HTR-8/SVneo (cell line): ENCODE results near the gene DISP2.

Source experiments
- DNase-seq: peaks from one replicate; pipeline ENCODE4 v3.0.0; 2011; ENCODE audit warnings: low spot score, mixed read lengths; ENCODE audit not compliant: insufficient read length
- FAIRE-seq: peaks from 2 replicates; lab custom pipeline; 2011; peaks lifted over from hg19 to GRCh38; lab: Jason Lieb, UNC

DISP2 gene

DNA sequence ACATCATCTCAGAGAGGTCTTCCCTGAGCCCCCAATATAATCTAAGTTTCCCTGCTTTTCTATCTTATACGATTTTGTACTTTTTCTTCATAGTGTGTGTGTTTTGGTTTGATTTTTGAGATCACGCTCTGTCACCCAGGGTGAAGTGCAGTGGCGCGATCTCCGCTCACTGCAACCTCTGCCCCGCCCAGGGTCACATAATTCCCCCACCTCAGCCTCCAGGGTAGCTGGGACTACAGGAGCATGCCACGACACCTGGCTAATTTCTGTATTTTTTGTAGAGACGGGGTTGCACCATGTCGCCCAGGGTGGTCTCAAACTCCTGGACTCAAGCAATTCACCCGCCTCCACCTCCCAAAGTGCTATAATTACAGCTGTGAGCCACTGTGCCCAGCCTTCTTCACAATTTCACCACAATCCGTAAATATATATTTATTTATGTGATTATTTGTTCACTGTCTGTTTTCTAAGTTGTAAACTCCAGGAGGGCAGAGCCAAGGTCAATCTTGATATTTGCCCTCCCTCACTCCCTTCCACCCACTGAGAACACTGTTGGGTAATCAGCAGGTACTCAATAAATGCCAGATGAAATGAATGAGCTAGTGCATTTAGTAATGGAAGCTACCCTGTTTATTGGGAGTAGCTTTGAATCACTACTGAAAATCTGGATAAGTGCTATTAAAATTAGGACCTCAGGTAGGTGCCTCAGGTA lies 24.0 kb downstream of the DISP2 start:
- FAIRE-seq (no peak), DNase-seq (no peak)

DNA sequence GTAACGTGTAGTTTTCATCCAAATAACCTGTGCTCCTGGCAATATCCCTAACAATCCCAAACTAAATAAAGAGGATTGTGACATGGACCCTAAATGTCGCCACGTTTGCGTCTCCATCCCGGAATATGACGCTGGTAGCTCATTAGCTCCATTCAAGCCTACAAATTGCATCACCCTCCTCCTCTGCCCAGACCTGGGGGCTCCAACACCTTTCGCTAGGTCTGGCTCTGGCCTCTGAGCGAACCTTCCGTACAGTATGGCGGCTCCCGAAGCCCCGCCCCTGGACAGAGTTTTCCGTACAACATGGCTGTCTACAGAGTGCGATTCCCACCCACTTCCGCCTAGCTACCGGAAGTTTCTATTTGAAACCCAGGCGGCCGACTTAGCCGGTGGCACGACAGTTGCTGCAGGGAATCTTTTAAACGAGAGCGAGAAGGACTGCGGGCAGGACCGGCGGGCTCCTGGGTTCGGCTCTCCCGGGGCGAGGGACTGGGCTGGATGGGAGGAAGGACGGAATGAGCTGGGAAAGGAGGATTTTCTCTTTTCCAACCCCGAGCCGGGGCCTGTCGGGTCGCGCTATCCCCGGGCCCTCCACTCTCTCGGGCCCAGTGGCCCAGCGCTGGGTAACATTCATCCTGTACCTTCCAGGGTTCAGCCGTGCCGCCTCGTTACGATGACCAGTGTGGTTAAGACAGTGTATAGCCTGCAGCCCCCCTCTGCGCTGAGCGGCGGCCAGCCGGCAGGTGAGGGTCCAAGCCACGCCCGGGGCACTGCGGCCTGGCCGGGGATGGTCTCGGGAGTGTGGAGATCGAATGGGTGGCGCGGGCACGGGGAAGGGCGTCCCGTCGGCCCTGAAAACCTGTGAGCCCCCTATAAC lies 24.8 kb downstream of the DISP2 start, which contains the start of gene KNSTRN:
Gene KNSTRN (plus strand): TSS at position 142 of the 877 bp plus-strand sequence. CDS start 115 bp downstream, at position 257.
- peak; percentile 74 for FAIRE-seq
- peak; percentile 85 for DNase-seq

DNA sequence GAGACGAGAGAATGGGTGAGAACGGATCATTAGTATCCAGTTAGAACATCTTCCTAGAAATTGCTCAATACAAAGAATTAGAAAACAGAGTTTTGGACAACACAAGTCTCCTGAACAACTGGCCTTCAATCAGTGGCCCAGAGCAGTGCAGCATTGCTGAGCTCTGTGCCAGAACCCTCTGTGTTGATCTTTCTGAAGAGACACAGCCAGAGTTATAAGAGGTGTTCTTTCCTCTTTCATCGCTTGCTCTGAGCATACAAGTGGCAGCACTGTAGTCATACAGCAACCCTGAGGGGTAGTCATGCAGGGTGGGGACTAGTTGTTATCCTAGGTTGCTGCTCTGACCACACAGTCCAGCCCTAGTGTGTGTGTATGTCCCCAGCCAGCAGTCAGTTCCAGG lies 28.5 kb downstream of the DISP2 start:
- DNase-seq (no peak), FAIRE-seq (no peak)

DNA sequence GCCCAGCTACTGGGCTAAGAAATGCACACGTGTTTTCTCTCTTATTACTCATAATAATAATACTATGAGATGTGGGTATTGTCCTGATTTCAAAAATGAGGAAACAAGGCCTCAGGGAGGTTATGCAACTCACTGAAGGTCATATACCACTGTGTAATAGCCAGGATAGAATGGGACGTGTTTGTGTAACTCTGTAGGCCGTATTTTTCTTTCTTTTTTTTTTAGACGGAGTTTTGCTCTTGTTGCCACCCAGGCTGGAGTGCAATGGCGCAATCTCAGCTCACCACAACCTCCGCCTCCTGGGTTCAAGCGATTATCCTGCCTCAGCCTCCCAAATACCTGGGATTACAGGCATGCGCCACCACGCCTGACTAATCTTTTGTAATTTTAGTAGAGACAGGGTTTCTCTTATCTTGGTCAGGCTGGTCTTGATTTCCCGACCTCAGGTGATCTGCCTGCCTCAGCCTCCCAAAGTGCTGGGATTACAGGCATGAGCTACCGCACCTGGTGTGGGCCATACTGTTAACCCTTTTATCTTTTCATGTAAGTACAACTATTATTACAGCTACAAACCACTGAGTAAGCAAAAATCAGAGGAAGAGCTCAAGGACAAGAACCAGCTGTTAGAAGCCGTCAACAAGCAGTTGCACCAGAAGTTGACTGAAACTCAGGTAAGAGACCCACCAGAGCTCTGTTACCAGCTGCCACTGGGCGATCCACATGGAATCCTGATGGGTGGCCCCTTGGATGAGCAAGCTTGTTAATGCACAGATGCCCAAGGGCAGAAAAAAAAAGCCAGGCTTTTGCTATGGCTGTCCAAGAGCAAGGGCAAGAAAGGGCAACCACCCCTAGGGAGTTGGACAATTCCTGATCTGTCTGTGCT lies 31.2 kb downstream of the DISP2 start:
- DNase-seq (no peak), FAIRE-seq (no peak)

DNA sequence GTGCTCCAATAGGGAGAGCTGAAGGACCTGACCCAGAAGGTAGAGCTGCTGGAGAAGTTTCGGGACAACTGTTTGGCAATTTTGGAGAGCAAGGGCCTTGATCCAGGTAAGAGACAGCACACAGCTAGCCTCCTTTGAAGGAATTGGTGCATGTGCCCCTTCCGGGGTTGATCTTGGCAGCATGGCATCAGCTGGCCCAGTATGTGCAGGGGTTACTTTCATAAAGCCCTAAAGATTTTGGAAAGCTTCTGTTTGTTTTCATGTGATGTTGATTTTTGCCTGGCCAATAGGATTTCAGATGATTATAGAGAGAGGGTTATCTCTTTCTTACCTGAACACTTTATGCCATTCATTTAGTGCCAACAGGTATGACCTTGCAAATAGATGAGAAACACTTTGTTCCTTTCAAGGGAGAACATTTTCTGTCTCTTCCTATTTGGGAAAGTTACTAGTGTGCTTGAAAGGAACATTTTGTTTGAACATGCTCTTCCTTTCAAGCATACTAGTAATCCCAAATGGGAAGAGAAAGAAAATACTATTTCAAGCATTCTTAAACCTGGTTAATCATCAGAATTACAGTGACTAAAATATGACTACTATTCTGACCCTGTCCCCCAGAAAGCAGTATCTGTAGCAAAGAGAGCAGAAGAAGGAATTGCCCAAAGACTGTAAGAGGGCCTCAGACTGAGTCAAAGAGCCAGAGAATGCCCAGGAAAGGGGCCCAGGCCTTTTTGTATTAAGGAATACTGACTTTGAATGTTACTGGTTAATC lies 32.0 kb downstream of the DISP2 start:
- FAIRE-seq = no peak

DNA sequence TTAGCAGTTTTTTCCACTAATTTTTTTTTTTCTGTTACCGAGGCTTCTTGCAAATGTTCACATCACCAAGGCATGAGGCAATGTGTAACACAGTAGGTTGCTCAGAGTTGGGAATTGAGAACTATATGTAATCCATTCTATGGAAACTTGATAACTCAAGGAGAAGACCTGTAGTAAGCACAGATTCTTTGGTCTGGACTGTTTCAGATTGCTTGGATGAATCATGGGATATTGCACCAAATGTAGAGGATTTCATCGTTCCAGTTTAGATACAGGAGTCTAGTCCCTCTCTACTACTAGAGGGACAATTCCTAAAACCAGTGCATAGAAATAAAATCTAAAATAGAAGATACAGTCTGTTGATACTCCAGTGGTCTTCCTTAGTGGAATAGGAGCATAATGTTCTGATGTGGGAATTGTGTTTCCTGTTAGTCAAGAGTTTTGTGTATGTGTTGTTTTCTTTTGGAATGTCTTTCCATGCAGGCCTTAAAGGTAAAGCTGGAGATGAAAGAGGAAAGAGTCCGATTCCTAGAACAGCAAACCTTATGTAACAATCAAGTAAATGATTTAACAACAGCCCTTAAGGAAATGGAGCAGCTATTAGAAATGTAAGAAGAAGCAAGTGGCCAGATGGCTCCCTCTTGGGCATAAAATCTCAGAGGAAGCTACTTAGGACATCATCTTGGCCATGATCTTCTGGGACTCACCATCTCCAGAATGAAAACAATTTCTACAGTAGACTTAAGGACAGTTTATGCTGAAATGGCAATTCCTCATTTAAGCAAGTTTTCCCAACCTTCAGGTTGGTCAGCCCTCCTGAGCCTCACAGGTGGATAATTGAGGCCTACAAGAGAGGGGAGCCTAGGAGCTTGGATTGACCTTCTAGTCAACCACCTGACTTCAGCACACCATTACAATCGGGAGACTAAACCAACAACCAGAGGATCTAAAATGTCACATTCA lies 35.2 kb downstream of the DISP2 start:
- DNase-seq (no peak), FAIRE-seq (no peak)

More for the DNA sequence above, 32.0 kb downstream of the DISP2 start:
- no peak for DNase-seq

DNA sequence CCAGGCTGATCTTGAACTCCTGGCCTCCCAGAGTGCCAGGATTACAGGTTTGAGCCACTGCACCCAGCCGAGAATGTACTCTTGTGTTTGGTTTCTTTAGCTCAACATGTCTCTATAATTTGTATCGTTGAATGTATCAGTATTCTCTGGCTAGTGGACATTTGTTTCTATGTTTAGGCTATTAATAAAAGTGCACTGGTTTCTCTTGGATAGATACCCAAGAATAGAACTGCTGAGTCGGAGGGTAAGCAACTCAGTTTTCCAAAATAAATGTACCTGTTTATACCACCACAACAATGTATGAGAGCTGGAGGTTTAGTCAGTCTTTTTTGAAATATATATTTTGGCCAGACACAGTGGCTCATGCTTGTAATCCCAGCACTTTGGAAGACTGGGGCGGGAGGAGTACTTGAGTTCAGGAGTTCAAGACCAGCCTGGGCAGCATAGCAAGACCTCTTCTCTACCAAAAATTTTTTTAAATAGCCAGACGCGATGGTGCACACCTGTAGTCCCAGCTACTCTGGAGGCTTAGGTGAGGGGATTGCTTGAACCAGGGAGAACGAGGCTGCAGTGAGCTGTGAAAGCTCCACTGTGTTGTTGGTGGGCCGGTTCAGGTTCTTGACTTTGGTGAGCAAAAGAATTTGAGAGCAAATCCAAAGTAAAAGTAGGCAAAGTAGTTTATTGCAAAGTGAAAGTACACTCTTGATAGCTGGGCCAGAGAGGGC lies 39.8 kb downstream of the DISP2 start:
- FAIRE-seq (no peak), DNase-seq (no peak)

DNA sequence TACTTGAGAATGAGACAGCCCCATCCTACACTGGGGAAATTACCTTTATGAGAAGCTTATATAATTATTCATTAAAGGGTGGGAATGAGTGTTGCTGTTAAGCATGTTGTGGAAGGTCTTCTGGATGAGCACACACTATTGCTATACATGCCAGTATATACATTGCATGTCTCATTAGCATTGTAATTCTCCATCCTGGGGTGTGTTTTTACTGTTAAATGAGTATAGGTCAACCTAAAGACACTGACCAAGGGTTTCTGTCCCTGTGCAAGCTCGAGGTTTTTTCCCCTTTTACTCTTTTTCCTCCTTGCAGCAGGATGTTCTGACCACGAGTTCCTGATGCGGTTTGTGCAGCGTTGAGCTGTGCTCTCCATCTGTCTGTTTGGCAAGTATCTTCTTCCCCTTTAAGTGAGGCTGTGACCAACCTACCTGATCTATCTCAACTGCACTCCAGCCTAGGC lies 40.4 kb downstream of the DISP2 start:
- FAIRE-seq = no peak
- DNase-seq = no peak

DNA sequence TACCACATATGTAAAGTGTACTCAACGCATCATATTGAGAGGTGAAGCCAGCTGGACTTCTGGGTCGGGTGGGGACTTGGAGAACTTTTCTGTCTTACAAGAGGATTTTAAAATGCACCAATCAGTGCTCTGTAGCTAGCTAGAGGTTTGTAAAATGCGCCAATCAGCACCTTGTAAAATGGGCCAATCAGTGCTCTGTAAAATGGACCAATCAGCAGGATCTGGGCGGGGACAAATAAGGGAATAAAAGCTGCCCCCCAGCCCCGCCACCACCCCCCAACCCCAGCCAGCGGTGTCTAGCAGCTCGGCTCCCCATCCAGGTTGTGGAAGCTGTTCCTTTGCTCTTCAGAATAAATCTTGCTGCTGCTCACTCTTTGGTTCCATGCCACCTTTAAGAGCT lies 41.4 kb downstream of the DISP2 start:
- FAIRE-seq (no peak), DNase-seq (no peak)

DNA sequence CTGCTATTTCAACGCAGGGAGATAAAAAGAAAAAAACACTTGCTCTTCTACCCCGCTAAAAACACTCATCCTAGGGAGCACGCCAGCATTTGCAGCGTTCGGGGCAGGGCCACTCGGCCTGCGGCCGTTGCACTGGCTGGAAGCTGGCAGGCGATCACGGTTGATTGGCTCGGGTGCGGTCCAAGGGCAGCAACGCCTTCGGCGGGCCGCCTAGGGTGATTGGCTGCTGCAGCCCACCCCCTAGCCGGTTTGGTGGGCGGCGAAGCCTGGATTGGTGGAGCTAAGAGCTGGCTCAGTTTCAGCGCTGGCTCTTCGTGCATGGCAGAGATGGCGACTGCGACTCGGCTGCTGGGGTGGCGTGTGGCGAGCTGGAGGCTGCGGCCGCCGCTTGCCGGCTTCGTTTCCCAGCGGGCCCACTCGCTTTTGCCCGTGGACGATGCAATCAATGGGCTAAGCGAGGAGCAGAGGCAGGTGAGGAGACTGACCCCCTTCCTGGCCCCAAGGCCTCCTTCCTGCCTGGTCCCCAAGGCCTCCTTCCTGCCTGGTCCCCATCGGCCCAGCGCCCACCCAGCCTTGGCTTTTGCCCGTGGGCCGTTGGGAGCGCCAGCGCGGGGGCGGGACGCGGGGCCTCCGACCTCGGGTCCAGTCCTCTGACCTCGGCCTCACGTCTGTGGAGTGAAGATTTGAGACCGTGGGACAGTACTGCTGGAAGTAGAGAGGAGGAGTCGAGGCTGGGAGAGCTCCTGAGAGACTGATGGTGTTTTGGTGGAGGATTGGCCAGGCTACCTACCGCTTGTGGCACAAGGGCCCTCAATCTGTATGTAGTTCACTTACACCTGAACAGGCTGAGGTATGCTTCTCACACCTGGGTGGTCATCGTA lies 47.7 kb downstream of the DISP2 start, which contains the start of gene IVD:
Gene IVD (plus strand): TSS at position 295 of the 881 bp plus-strand sequence. CDS start 33 bp downstream, at position 328.
- FAIRE-seq (peak; percentile 95), DNase-seq (peak; percentile 99)

DNA sequence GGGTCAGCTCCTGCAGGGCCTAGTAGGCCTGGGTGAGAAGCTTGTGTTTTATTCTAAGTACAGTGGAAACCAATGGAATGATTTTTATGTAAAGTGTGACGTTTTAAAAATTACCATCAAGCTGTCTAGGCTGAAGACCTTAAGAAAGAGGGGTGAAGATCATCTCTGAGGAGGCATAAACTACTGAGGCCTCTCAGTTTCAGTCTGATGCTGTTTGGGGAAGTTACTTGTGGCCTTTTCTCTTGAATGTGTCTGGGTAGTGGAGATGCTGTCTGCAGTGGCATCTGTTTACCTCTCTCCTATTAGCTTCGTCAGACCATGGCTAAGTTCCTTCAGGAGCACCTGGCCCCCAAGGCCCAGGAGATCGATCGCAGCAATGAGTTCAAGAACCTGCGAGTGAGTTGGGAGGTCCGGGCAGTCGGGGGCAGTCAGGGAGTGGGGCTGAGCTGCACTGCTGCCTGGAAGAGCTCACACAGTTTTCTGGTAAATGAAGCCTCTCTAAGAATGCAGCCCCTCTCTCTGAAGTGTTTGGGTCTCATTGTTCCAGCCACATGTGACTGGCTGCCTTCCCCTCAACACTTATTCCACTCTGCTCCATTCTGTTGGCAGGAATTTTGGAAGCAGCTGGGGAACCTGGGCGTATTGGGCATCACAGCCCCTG lies 49.4 kb downstream of the DISP2 start:
- DNase-seq (no peak), FAIRE-seq (no peak)

DNA sequence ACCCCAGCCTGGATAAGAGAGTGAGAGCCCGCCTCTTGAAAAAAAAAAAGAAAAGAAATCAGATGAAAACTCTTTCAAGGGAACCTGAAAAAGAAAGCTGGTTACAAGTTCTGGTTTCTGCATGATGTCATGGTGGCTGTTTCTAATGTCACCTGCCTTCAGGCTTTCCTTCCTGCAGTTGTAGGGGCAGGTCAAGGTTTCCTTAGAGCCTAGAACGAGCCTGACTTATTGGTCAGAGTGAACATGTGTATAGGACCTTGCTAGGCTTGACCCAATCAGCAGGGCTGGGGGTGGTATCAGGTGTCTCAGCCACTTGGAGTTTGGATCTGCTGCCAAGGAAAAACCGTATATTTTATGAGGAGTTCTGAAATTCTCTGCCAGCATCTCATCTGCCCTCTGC lies 51.3 kb downstream of the DISP2 start:
- no peak for DNase-seq
- FAIRE-seq = no peak

DNA sequence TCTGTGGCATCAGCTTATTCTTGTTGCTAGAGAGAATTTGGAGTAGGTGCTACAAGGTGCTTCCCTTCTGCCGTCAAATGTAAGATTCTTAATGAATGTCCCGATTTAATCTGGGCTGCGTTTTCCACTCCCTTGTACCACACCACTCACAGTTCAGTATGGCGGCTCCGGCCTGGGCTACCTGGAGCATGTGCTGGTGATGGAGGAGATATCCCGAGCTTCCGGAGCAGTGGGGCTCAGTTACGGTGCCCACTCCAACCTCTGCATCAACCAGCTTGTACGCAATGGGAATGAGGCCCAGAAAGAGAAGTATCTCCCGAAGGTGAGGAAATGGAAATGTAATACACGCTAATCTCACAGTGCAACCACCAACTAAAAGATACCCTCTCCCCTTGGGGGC lies 52.5 kb downstream of the DISP2 start:
- no peak for FAIRE-seq
- no peak for DNase-seq

DNA sequence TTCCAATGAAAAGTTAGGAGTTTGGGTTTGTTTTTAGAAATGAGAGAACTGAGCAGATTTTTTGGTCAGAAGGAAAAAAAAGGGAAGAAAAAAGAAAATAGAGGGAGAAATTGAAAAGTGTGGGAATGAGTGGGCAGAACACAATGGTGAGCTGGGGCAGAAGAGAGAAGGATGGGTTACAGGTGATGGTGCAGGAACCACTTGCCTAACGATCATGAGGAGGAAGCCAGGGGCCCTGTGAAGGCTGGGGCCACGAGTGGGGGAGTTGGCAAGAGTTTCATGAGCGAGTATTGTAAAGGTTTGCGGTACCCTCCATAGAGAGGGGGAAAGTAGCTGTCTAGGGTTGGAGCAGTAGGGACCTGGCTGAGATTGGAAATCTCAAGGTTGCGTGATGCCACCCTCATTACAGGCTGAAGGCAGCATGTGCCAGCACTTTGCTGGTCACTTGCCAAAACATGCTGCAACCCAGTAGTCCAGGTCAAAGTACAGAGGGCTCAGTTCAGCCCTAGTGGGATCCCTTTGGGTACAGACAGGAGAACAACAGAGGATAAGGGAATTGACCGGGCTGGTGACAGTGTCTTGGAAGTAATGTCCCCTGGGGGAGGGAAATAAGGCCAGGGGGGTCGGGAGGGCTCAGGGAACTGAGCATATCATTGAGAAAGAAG lies 54.2 kb downstream of the DISP2 start:
- no peak for FAIRE-seq
- no peak for DNase-seq

DNA sequence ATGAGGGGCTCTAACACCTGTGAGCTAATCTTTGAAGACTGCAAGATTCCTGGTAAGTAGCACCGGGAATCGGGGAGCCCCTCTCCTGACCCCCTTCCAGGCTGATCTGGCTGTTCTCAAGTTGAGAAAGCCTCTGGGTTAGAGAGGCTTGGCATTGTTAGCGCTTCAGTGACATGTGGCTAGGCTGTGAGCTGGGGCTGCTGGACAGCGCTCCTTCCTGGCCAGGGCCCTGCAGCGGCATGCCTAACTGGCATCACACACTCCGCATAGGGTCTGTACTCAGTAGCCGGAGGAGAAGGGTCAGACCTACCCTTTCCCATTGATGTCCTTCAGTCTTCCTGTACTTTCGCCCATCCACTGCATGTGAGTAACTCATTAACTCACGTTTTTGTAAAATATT lies 55.0 kb downstream of the DISP2 start:
- no peak for DNase-seq
- FAIRE-seq = no peak

DNA sequence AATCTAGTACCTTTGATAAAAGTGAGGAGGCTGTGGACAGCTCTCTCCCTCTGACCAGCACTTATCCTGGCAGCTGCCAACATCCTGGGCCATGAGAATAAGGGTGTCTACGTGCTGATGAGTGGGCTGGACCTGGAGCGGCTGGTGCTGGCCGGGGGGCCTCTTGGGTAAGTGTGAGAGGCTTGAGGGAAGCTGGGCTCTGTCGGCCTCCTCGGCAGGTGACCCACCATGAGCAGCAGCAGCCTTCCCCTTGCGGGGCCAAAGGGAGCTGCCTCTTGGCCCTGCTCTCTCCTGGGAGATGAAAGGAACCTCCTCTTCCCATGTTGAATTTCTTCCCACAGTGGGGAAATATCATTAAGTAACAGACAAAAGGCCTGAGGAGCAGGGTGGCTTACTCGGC lies 56.8 kb downstream of the DISP2 start:
- DNase-seq (no peak), FAIRE-seq (no peak)
